ENCODE results near the gene GCNT2.
A peak's percentile ranks its signal among the peaks of the same experiment; 100 is the strongest.

Gene GCNT2

DNA sequence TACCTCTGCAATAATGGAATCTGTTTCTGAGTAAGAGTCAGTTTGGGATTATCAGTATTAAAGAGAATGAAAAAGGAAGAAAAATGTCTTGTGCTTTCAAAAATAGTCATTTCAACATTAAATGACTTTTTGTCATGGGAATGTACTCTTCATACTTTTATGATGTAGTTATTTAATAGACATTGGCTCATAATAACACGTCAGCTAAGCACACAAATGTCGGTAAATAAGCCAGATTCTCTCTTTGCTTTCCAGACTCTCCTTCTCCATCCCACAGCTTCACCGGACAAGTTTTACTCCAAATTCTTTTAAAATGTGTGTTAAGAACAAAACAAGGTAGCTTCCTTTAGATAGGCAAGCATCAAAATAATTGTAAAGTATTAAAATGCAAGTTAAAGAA is 97.3 kb downstream of the GCNT2 start:
- TF ChIP-seq, protein P1, sequence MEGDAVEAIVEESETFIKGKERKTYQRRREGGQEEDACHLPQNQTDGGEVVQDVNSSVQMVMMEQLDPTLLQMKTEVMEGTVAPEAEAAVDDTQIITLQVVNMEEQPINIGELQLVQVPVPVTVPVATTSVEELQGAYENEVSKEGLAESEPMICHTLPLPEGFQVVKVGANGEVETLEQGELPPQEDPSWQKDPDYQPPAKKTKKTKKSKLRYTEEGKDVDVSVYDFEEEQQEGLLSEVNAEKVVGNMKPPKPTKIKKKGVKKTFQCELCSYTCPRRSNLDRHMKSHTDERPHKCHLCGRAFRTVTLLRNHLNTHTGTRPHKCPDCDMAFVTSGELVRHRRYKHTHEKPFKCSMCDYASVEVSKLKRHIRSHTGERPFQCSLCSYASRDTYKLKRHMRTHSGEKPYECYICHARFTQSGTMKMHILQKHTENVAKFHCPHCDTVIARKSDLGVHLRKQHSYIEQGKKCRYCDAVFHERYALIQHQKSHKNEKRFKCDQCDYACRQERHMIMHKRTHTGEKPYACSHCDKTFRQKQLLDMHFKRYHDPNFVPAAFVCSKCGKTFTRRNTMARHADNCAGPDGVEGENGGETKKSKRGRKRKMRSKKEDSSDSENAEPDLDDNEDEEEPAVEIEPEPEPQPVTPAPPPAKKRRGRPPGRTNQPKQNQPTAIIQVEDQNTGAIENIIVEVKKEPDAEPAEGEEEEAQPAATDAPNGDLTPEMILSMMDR (IDR thresholded peaks at IDR 0.05; ENCODE audit: low read depth, low read length, missing control alignments): no peak
- no peak for DNase-seq (ENCODE audit: low read depth)

DNA sequence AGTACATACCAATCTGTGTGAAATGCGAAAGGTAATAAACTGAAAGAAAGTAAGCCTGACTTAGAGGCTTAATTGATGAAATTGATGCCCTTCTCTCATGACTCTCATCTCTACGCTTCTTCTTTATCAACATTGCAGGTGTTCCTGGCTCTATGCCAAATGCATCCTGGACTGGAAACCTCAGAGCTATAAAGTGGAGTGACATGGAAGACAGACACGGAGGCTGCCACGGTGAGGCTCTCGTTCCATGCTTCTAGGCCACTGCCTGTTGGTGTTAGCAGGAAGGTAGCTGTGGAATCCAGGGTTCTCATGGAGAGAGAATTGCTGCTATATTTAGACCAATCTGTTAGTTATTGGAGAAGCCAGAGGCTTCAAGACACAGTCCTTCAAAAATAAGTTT is 100.1 kb downstream of the GCNT2 start:
- no peak overlapping the region for H3K4me3 ChIP-seq (ENCODE audit: low read depth, low read length)
- TF ChIP-seq, protein P1 (IDR thresholded peaks at IDR 0.05; ENCODE audit: low read depth, low read length, missing control alignments): no peak
- DNase-seq (ENCODE audit: low read depth): no peak

More for the DNA sequence above, 97.3 kb downstream of the GCNT2 start:
- H3K4me3 ChIP-seq (ENCODE audit: low read depth, low read length): no peak overlapping the region

DNA sequence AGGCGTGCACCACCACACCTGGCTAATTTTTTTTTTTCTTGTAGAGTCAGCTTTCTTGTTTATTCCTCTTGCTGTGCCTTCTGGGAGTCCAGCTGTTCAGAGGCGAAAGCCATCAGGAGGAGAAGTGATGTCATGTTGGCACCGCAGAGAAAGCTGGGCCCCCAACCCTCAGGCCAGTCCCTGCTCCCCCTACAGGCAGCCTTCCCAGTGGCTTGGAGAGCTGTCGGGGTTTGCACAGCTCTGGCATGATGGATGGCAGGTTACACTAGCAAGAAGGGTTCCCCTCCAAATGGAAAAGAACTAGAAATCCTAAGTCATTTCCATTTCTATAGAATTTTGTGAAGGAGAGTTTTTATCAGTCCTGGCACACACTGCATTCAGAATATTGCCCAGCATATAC is 100.7 kb downstream of the GCNT2 start:
- no peak overlapping the region for H3K4me3 ChIP-seq (ENCODE audit: low read depth, low read length)
- TF ChIP-seq, protein P1 (IDR thresholded peaks at IDR 0.05; ENCODE audit: low read depth, low read length, missing control alignments): peak; percentile 6
- no peak for DNase-seq (ENCODE audit: low read depth)

- TF ChIP-seq, protein P1 (IDR thresholded peaks at IDR 0.05; ENCODE audit: low read depth, low read length, missing control alignments): no peak
Observed at GRCh38 chr6:10624836-10625235, 103.7 kb downstream of the GCNT2 start.

DNA sequence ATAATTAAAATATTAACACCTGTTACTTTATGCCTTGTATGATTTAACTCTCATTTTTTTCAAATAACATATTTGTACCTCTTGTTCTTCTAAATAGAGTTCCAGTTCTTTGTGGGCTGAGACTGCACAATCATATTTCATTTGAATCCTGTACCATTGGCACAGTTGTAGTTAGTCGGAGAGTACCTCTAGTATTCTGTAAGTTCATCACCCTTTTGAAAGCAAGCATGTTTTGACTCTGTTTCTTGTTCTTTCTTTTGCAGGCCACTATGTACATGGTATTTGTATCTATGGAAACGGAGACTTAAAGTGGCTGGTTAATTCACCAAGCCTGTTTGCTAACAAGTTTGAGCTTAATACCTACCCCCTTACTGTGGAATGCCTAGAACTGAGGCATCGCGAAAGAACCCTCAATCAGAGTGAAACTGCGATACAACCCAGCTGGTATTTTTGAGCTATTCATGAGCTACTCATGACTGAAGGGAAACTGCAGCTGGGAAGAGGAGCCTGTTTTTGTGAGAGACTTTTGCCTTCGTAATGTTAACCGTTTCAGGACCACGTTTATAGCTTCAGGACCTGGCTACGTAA is 105.1 kb downstream of the GCNT2 start:
- TF ChIP-seq, protein P1 (IDR thresholded peaks at IDR 0.05; ENCODE audit: low read depth, low read length, missing control alignments): no peak
- no peak for DNase-seq (ENCODE audit: low read depth)
- no peak overlapping the region for H3K4me3 ChIP-seq (ENCODE audit: low read depth, low read length)

More at GRCh38 chr6:10624836-10625235, 103.7 kb downstream of the GCNT2 start:
- DNase-seq (ENCODE audit: low read depth): no peak
- no peak overlapping the region for H3K4me3 ChIP-seq (ENCODE audit: low read depth, low read length)

GRCh38 chr6:10627800-10628199 is 106.6 kb downstream of the GCNT2 start:
- TF ChIP-seq, protein P1 (IDR thresholded peaks at IDR 0.05; ENCODE audit: low read depth, low read length, missing control alignments): no peak
- DNase-seq (ENCODE audit: low read depth): no peak
- H3K4me3 ChIP-seq (ENCODE audit: low read depth, low read length): no peak overlapping the region

GRCh38 chr6:10630178-10630577 is 109.0 kb downstream of the GCNT2 start:
- no peak overlapping the region for H3K4me3 ChIP-seq (ENCODE audit: low read depth, low read length)
- TF ChIP-seq, protein P1 (IDR thresholded peaks at IDR 0.05; ENCODE audit: low read depth, low read length, missing control alignments): no peak
- DNase-seq (ENCODE audit: low read depth): no peak

All from GM12864 (cell line).